Activated T-cell treated with anti-CD3 and anti-CD28 coated beads, Interleukin-2, amount 50 U/mL, for 1 hour (primary cell): ENCODE data around the gene PROK2.

ENCODE experiments used
- DNase-seq: peaks from one replicate; pipeline ENCODE4 v3.0.0-alpha.2; 2020

PROK2 gene

GRCh38 chr3:71732637-71733036 lies 52.3 kb downstream of the PROK2 start:
- DNase-seq = no peak

- no peak for DNase-seq
Observed at GRCh38 chr3:71728632-71729342, 56.2 kb downstream of the PROK2 start.

GRCh38 chr3:71726146-71726545 lies 58.8 kb downstream of the PROK2 start:
- peak; percentile 57 for DNase-seq

- peak; percentile 62 for DNase-seq
Observed at GRCh38 chr3:71725271-71725991, 59.5 kb downstream of the PROK2 start, which contains the start of gene EIF4E3. TSS of gene EIF4E3 (minus strand) at chr3:71725402. CDS start at chr3:71725367, 35 bp downstream.

GRCh38 chr3:71724584-71725270 lies 60.2 kb downstream of the PROK2 start:
- DNase-seq = peak; percentile 62

GRCh38 chr3:71724171-71724453 lies 60.8 kb downstream of the PROK2 start:
- no peak for DNase-seq

GRCh38 chr3:71723452-71724170 lies 61.3 kb downstream of the PROK2 start:
- no peak for DNase-seq

- DNase-seq = no peak
Observed at GRCh38 chr3:71722693-71723092, 62.3 kb downstream of the PROK2 start.
